Osteoblast (primary cell): ENCODE measurements around the gene ANXA11. TPM values are rescaled to one million over a fixed set of nuclear protein-coding genes. Genes with fewer than 3 reads are reported as not detected.
"Not testable (repeated sequence)": the region's sequence is repeated elsewhere in the genome, so short reads cannot be mapped to it uniquely, and the experiment has no call there.

Experiments used
- DNase-seq: peaks from one replicate; pipeline ENCODE4 v3.0.0; 2011; ENCODE audit warnings: low spot score, mixed read lengths; ENCODE audit not compliant: insufficient read length; ENCODE audit errors: missing footprints
- H2AFZ ChIP-seq: 2 replicates; pipeline ENCODE4 v1.6.0; 2011; ENCODE audit warnings: mild to moderate bottlenecking, low read length
- H3K27ac ChIP-seq: 2 replicates; pipeline ENCODE4 v1.5.1; 2011; ENCODE audit warnings: mild to moderate bottlenecking, low read depth, low read length, moderate library complexity
- H3K27me3 ChIP-seq: 2 replicates; pipeline ENCODE4 v1.6.0; 2012; ENCODE audit warnings: mild to moderate bottlenecking, control low read depth, inconsistent platforms, low read length, moderate library complexity; ENCODE audit not compliant: insufficient read depth
- H3K36me3 ChIP-seq: 2 replicates; pipeline ENCODE4 v1.5.1; 2011; ENCODE audit warnings: mild to moderate bottlenecking, low read length, control low read depth, moderate library complexity; ENCODE audit not compliant: insufficient read depth
- H3K4me1 ChIP-seq: 2 replicates; pipeline ENCODE4 v1.5.1; 2011; ENCODE audit warnings: mild to moderate bottlenecking, low read length, control low read depth, moderate library complexity; ENCODE audit not compliant: insufficient read depth
- H3K4me2 ChIP-seq: 2 replicates; pipeline ENCODE4 v1.6.0; 2011; ENCODE audit warnings: mild to moderate bottlenecking, low read length; ENCODE audit not compliant: insufficient read depth
- H3K4me3 ChIP-seq: fragments of 200-600 bp; sonication (generic); 3 replicates; pipeline ENCODE4 v1.5.1; 2012; ENCODE audit warnings: mild to moderate bottlenecking, low read length, inconsistent platforms; ENCODE audit not compliant: insufficient read depth
- H3K79me2 ChIP-seq: 2 replicates; pipeline ENCODE4 v1.6.0; 2012; ENCODE audit warnings: mild to moderate bottlenecking, low read length, control low read depth, inconsistent platforms; ENCODE audit not compliant: insufficient read depth
- H3K9me3 ChIP-seq: 2 replicates; pipeline ENCODE4 v1.5.1; 2011; ENCODE audit warnings: low read depth, low read length, control low read depth
- H4K20me1 ChIP-seq: 2 replicates; pipeline ENCODE4 v1.6.0; 2012; ENCODE audit warnings: mild to moderate bottlenecking, low read length, control low read depth; ENCODE audit not compliant: insufficient read depth
- total RNA-seq: library from RNA; depleted of rRNA; stranded (reverse); fragments of >200 nt; gene quantifications from 2 replicates; pipeline ENCODE4 v1.2.3, GENCODE V29; 2012
- TF ChIP-seq, protein P1 (sequence below): IDR thresholded peaks from 2 replicates; pipeline ENCODE4 v1.5.1; 2011; ENCODE audit warnings: mild to moderate bottlenecking, low read depth, low read length, moderate library complexity; ENCODE audit errors: extremely low read depth

Gene ANXA11
- total RNA-seq, 1 donor = 112 TPM

- H3K4me2 ChIP-seq = no peak overlapping the region
- DNase-seq = no peak
- peaks cover 64% of the 10 kb centered on the region for H3K36me3 ChIP-seq
- H3K27ac ChIP-seq = no peak overlapping the region
- no peak overlapping the region for H2AFZ ChIP-seq
- H3K4me3 ChIP-seq = no peak overlapping the region
- TF ChIP-seq, protein P1, sequence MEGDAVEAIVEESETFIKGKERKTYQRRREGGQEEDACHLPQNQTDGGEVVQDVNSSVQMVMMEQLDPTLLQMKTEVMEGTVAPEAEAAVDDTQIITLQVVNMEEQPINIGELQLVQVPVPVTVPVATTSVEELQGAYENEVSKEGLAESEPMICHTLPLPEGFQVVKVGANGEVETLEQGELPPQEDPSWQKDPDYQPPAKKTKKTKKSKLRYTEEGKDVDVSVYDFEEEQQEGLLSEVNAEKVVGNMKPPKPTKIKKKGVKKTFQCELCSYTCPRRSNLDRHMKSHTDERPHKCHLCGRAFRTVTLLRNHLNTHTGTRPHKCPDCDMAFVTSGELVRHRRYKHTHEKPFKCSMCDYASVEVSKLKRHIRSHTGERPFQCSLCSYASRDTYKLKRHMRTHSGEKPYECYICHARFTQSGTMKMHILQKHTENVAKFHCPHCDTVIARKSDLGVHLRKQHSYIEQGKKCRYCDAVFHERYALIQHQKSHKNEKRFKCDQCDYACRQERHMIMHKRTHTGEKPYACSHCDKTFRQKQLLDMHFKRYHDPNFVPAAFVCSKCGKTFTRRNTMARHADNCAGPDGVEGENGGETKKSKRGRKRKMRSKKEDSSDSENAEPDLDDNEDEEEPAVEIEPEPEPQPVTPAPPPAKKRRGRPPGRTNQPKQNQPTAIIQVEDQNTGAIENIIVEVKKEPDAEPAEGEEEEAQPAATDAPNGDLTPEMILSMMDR = no peak
- H4K20me1 ChIP-seq = peaks cover 3% of the 10 kb centered on the region
- H3K79me2 ChIP-seq = peaks cover 6% of the 10 kb centered on the region
- no peaks in the 10 kb centered on the region for H3K27me3 ChIP-seq
- H3K4me1 ChIP-seq = peaks cover 17% of the 10 kb centered on the region
- H3K9me3 ChIP-seq = no peaks in the 10 kb centered on the region
Observed at GRCh38 chr10:80150172-80150571, 55.2 kb downstream of the ANXA11 start.

GRCh38 chr10:80149123-80149522 is 56.2 kb downstream of the ANXA11 start:
- no peak for DNase-seq
- Histone ChIP-seq H3K4me1 (peaks cover 7% of the 10 kb centered on the region), H3K27ac (no peak overlapping the region), H3K27me3 (no peaks in the 10 kb centered on the region), H3K79me2 (peaks cover 6% of the 10 kb centered on the region), H2AFZ (no peak overlapping the region), H3K4me2 (no peak overlapping the region), H3K36me3 (peaks cover 60% of the 10 kb centered on the region), H4K20me1 (no peaks in the 10 kb centered on the region), H3K9me3 (no peaks in the 10 kb centered on the region), H3K4me3 (no peak overlapping the region)
- TF ChIP-seq, protein P1 = no peak

DNA sequence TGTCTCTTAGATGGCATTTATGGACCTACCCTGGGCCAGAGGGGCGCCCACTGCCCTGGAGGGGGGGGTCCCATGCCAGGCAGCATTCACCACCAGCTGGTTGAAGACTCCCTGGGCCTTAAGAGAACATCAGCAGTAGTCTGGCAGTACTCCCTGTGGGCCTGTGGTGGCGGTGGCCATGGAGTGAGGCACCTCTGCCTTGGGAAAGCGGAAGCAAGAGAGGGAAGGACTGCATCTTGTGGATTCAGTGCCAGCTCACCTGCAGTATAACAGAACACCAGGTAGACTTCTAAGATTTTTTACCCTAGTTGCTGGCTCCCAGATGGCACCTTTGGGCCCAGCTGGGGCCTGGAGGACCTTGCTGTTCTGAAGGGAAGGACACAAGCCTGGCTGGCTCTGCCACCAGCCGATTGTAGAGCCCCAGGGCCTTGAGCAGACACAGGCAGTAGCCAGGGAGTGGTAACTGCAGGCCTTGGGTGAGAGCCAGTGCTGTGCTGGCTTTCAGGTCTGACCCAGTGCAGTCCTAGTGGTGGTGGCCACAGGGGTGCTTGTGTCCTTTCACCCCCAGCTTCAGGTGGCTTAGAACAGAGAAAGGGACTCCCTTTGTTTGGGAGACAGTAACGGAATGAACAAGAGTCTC is 57.1 kb downstream of the ANXA11 start:
- Histone ChIP-seq H3K79me2 (peaks cover 4% of the 10 kb centered on the region), H3K27me3 (no peaks in the 10 kb centered on the region), H3K27ac (no peak overlapping the region), H3K36me3 (peaks cover 54% of the 10 kb centered on the region), H3K4me2 (no peak overlapping the region), H3K4me3 (no peak overlapping the region), H3K4me1 (peaks cover 11% of the 10 kb centered on the region), H3K9me3 (no peaks in the 10 kb centered on the region), H4K20me1 (no peaks in the 10 kb centered on the region), H2AFZ (no peak overlapping the region)
- TF ChIP-seq, protein P1 = no peak
- DNase-seq = no peak

GRCh38 chr10:80146918-80147317 is 58.4 kb downstream of the ANXA11 start:
- Histone ChIP-seq H3K27ac (no peak overlapping the region), H3K79me2 (no peaks in the 10 kb centered on the region), H3K36me3 (peaks cover 40% of the 10 kb centered on the region), H4K20me1 (no peaks in the 10 kb centered on the region), H3K4me2 (no peak overlapping the region), H3K4me3 (no peak overlapping the region), H3K27me3 (no peaks in the 10 kb centered on the region), H3K4me1 (peaks cover 11% of the 10 kb centered on the region), H3K9me3 (no peaks in the 10 kb centered on the region), H2AFZ (no peak overlapping the region)
- DNase-seq = no peak
- TF ChIP-seq, protein P1 = no peak

DNA sequence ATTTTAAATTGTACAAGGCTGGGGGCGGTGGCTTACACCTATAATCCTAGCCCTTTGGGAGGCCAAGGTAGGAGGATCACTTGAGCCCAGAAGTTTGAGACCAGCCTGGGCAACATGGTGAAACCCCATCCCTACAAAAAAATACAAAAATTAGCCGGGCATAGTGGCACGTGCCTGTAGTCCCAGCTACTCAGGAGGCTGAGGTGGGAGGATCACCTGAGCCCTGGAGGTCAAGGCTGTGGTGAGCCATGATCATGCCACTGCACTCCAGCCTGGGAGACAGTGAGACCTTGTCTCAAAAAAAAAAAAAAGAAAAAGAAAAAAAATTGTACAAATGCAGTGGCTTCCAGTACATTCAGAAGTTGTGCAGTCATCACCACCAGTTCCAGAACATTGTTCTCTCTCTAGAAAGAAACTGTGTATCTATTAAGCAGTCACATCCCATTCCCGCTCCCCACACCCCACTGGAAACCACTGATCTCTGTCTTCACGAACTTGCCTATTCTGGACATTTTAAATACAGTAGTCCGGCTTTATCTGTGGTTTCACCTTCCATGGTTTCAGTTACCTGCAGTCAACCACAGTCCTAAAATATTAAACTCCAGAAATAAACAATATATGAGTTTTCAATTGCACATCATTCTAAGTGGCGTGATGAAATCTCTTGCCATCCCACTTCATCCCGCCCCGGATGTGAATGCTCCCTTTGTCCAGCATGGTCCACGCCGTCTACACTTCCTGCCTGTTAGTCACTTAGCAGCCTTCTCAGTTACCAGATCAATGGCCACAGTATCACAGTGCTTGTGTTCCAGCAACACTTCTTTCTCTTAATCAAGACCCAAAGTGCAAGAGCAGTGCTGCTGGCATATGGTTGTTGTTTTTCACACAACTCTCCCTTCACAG is 59.7 kb downstream of the ANXA11 start:
- not testable (repeated sequence) for H3K9me3 ChIP-seq, H3K4me3 ChIP-seq, H3K79me2 ChIP-seq, H4K20me1 ChIP-seq, H2AFZ ChIP-seq, H3K27me3 ChIP-seq
- peak; percentile 87 for DNase-seq
- Histone ChIP-seq H3K36me3 (peaks cover 29% of the 10 kb centered on the region), H3K4me1 (peaks cover 11% of the 10 kb centered on the region), H3K27ac (peak overlapping the region; percentile 50), H3K4me2 (peak overlapping the region; percentile 18)
